Measurements from ENCODE around the gene ZNF426. TPM values are rescaled to one million over a fixed set of nuclear protein-coding genes. Genes with fewer than 3 reads are reported as not detected.

ZNF426 gene
- total and polyA plus RNA-seq, 2 of the 13 experiments (the other 11 are each of a cell fraction or from before 2014, with no cell fraction given), result 3.8 to 14.9 TPM

- TF ChIP-seq FOXA3 (CRISPR knock-in tag; IDR thresholded peaks at IDR 0.05) (no peak), ARHGAP35 (CRISPR knock-in tag; IDR thresholded peaks at IDR 0.05; ENCODE audit: borderline replicate concordance) (no peak), DZIP1 (CRISPR knock-in tag; IDR thresholded peaks at IDR 0.05) (no peak), ZNF572 (CRISPR knock-in tag; IDR thresholded peaks at IDR 0.05) (no peak), POLR2AphosphoS2 (IDR thresholded peaks at IDR 0.05; ENCODE audit: low read depth, low read length) (no peak), NCOR1 (IDR thresholded peaks at IDR 0.05; ENCODE audit: borderline replicate concordance, low read length) (no peak), ZNF44 (CRISPR knock-in tag; IDR thresholded peaks at IDR 0.05) (no peak), CEBPG (CRISPR knock-in tag; IDR thresholded peaks at IDR 0.05) (no peak), RNF2 (conservative IDR thresholded peaks at IDR 0.05; ENCODE audit: low read depth) (no peak), ZNF17 (CRISPR knock-in tag; IDR thresholded peaks at IDR 0.05) (no peak), ZNF800 (CRISPR knock-in tag; IDR thresholded peaks at IDR 0.05) (no peak), LCORL (IDR thresholded peaks at IDR 0.05) (no peak), LCORL (CRISPR knock-in tag; IDR thresholded peaks at IDR 0.05) (no peak), GFI1 (CRISPR knock-in tag; IDR thresholded peaks at IDR 0.05; ENCODE audit: borderline replicate concordance) (no peak), YY1 (IDR thresholded peaks at IDR 0.05; ENCODE audit: insufficient read depth, insufficient replicate concordance, low read depth, low read length) (no peak)
Measured at GRCh38 chr19:9586764-9587163, 48.3 kb upstream of the ZNF426 start (continued).
